HEK293 (cell line): ENCODE data around the gene DPH2.

ENCODE experiments used
- BCL11A ChIP-seq: fragments of 450-650 bp; formaldehyde crosslinking; IDR thresholded peaks from 2 replicates; pipeline ENCODE4 v1.5.1; 2016; ENCODE audit warnings: low read depth, missing biosample characterization, missing genetic modification characterization
- CTCF ChIP-seq: fragments of 450-650 bp; formaldehyde crosslinking; IDR thresholded peaks from 2 replicates; pipeline ENCODE4 v1.5.1; 2016; ENCODE audit warnings: missing biosample characterization, missing genetic modification characterization
- GLI2 ChIP-seq: fragments of 450-650 bp; formaldehyde crosslinking; IDR thresholded peaks from 2 replicates; pipeline ENCODE4; 2017; ENCODE audit warnings: missing biosample characterization, missing genetic modification characterization, low read depth, borderline replicate concordance
- GLIS1 ChIP-seq: fragments of 450-650 bp; formaldehyde crosslinking; IDR thresholded peaks from 2 replicates; pipeline ENCODE4 v1.5.1; 2016; ENCODE audit warnings: missing biosample characterization, missing genetic modification characterization
- HIC1 ChIP-seq: fragments of 450-650 bp; formaldehyde crosslinking; IDR thresholded peaks from 2 replicates; pipeline ENCODE4 v1.5.1; 2016; ENCODE audit warnings: missing biosample characterization, missing genetic modification characterization
- KLF1 ChIP-seq: fragments of 450-650 bp; formaldehyde crosslinking; IDR thresholded peaks from 2 replicates; pipeline ENCODE4 v1.5.1; 2016; ENCODE audit warnings: missing biosample characterization, missing genetic modification characterization
- MEIS1 ChIP-seq: sonication (generic); formaldehyde crosslinking; IDR thresholded peaks from 2 replicates; pipeline ENCODE4 v1.8.1; 2022; ENCODE audit warnings: missing genetic modification reagents, mild to moderate bottlenecking, borderline replicate concordance
- OSR2 ChIP-seq: fragments of 450-650 bp; formaldehyde crosslinking; IDR thresholded peaks from 2 replicates; pipeline ENCODE4 v1.5.1; 2016; ENCODE audit warnings: missing biosample characterization, missing genetic modification characterization
- PATZ1 ChIP-seq: fragments of 450-650 bp; formaldehyde crosslinking; IDR thresholded peaks from 2 replicates; pipeline ENCODE4 v1.5.1; 2016; ENCODE audit warnings: missing biosample characterization, missing genetic modification characterization
- PRDM1 ChIP-seq: fragments of 450-650 bp; formaldehyde crosslinking; IDR thresholded peaks from 2 replicates; pipeline ENCODE4; 2016; ENCODE audit warnings: missing biosample characterization, missing genetic modification characterization
- PRDM10 ChIP-seq: fragments of 450-650 bp; formaldehyde crosslinking; IDR thresholded peaks from 2 replicates; pipeline ENCODE4 v1.5.1; 2016; ENCODE audit warnings: missing biosample characterization, missing genetic modification characterization
- SP3 ChIP-seq: fragments of 450-650 bp; formaldehyde crosslinking; IDR thresholded peaks from 2 replicates; pipeline ENCODE4 v1.5.1; 2016; ENCODE audit warnings: missing biosample characterization, missing genetic modification characterization
- ZBTB17 ChIP-seq: fragments of 450-650 bp; formaldehyde crosslinking; IDR thresholded peaks from 2 replicates; pipeline ENCODE4 v1.5.1; 2016; ENCODE audit warnings: missing biosample characterization, missing genetic modification characterization
- ZBTB26 ChIP-seq: fragments of 450-650 bp; formaldehyde crosslinking; optimal IDR thresholded peaks from 2 replicates; pipeline ENCODE3; 2016; ENCODE audit warnings: missing biosample characterization, mild to moderate bottlenecking, missing genetic modification characterization
- ZBTB8A ChIP-seq: fragments of 450-650 bp; formaldehyde crosslinking; IDR thresholded peaks from 2 replicates; pipeline ENCODE4 v1.5.1; 2016; ENCODE audit warnings: missing biosample characterization, missing genetic modification characterization
- ZFP41 ChIP-seq: fragments of 450-650 bp; formaldehyde crosslinking; IDR thresholded peaks from 2 replicates; pipeline ENCODE4 v1.5.1; 2016; ENCODE audit warnings: missing biosample characterization, missing genetic modification characterization, borderline replicate concordance
- ZIC2 ChIP-seq: fragments of 450-650 bp; formaldehyde crosslinking; IDR thresholded peaks from 2 replicates; pipeline ENCODE4 v1.5.1; 2016; ENCODE audit warnings: missing biosample characterization, missing genetic modification characterization
- ZNF140 ChIP-seq: fragments of 450-650 bp; formaldehyde crosslinking; IDR thresholded peaks from 2 replicates; pipeline ENCODE4 v1.5.1; 2016; ENCODE audit warnings: missing biosample characterization, missing genetic modification characterization
- ZNF221 ChIP-seq: fragments of 450-650 bp; formaldehyde crosslinking; IDR thresholded peaks from 2 replicates; pipeline ENCODE4 v1.5.1; 2017; ENCODE audit warnings: missing biosample characterization, missing genetic modification characterization, borderline replicate concordance
- ZNF223 ChIP-seq: fragments of 450-650 bp; formaldehyde crosslinking; IDR thresholded peaks from 2 replicates; pipeline ENCODE4 v1.5.1; 2016; ENCODE audit warnings: missing biosample characterization, missing genetic modification characterization
- ZNF248 ChIP-seq: fragments of 450-650 bp; formaldehyde crosslinking; IDR thresholded peaks from 2 replicates; pipeline ENCODE4 v1.5.1; 2017; ENCODE audit warnings: missing biosample characterization, missing genetic modification characterization
- ZNF266 ChIP-seq: fragments of 450-650 bp; formaldehyde crosslinking; IDR thresholded peaks from 2 replicates; pipeline ENCODE4 v1.5.1; 2016; ENCODE audit warnings: missing biosample characterization, missing genetic modification characterization, low read depth
- ZNF335 ChIP-seq: fragments of 450-650 bp; formaldehyde crosslinking; conservative IDR thresholded peaks from 2 replicates; pipeline ENCODE4 v1.5.1; 2016; ENCODE audit warnings: missing biosample characterization, missing genetic modification characterization
- ZNF394 ChIP-seq: fragments of 450-650 bp; formaldehyde crosslinking; IDR thresholded peaks from 2 replicates; pipeline ENCODE4 v1.5.1; 2016; ENCODE audit warnings: missing biosample characterization, missing genetic modification characterization, mild to moderate bottlenecking, moderate library complexity, borderline replicate concordance
- ZNF48 ChIP-seq: fragments of 450-650 bp; formaldehyde crosslinking; IDR thresholded peaks from 2 replicates; pipeline ENCODE4 v1.5.1; 2016; ENCODE audit warnings: missing biosample characterization, missing genetic modification characterization
- ZNF707 ChIP-seq: fragments of 450-650 bp; formaldehyde crosslinking; IDR thresholded peaks from 2 replicates; pipeline ENCODE4 v1.5.1; 2016; ENCODE audit warnings: missing biosample characterization, missing genetic modification characterization
- ZSCAN23 ChIP-seq: fragments of 450-650 bp; formaldehyde crosslinking; IDR thresholded peaks from 2 replicates; pipeline ENCODE4 v1.5.1; 2016; ENCODE audit warnings: missing biosample characterization, missing genetic modification characterization

The DPH2 gene

GRCh38 chr1:43991476-43992231 lies 21.8 kb downstream of the DPH2 start, which contains the start of gene CCDC24 (continued):
- 0 out of 2 replicates have a peak, but pooled peaks have one; percentile 17 for TF ChIP-seq HIC1 (tag by site-specific recombination)
- TF ChIP-seq ZSCAN23 = no peak
- TF ChIP-seq ZNF707 (tag by site-specific recombination) = no peak
- TF ChIP-seq KLF1 (tag by site-specific recombination) = peak; percentile 92
- peak; percentile 68 for TF ChIP-seq ZBTB26 (tag by site-specific recombination)
- TF ChIP-seq BCL11A (tag by site-specific recombination) = no peak
- TF ChIP-seq CTCF (tag by site-specific recombination) = 0 out of 2 replicates have a peak, but pooled peaks have one; percentile 25
- no peak for TF ChIP-seq ZNF48 (tag by site-specific recombination)
- TF ChIP-seq ZBTB17 (tag by site-specific recombination) = peak; percentile 95
- TF ChIP-seq ZFP41 (tag by site-specific recombination) = no peak
- no peak for TF ChIP-seq MEIS1
- TF ChIP-seq PATZ1 (tag by site-specific recombination) = peak; percentile 82
- TF ChIP-seq SP3 = peak; percentile 92
- TF ChIP-seq PRDM10 (tag by site-specific recombination) = peak; percentile 96
- no peak for TF ChIP-seq ZNF266 (tag by site-specific recombination)
- no peak for TF ChIP-seq PRDM1 (tag by site-specific recombination)
- peak; percentile 85 for TF ChIP-seq ZNF335 (tag by site-specific recombination)
- TF ChIP-seq ZNF140 = no peak
- no peak for TF ChIP-seq OSR2 (tag by site-specific recombination)
- TF ChIP-seq ZBTB8A (tag by site-specific recombination) = peak; percentile 28; the same call in 1 of the 2 replicates
- TF ChIP-seq ZIC2 (tag by site-specific recombination) = 0 out of 2 replicates have a peak, but pooled peaks have one; percentile 12
- no peak for TF ChIP-seq GLI2
- TF ChIP-seq ZNF221 = no peak
- 0 out of 2 replicates have a peak, but pooled peaks have one; percentile 25 for TF ChIP-seq ZNF394 (tag by site-specific recombination)
- no peak for TF ChIP-seq ZNF223 (tag by site-specific recombination)
- peak; percentile 91 for TF ChIP-seq GLIS1 (tag by site-specific recombination)
- TF ChIP-seq ZNF248 = no peak
